ENCODE data around the gene MID1.

MID1 gene, protein sequence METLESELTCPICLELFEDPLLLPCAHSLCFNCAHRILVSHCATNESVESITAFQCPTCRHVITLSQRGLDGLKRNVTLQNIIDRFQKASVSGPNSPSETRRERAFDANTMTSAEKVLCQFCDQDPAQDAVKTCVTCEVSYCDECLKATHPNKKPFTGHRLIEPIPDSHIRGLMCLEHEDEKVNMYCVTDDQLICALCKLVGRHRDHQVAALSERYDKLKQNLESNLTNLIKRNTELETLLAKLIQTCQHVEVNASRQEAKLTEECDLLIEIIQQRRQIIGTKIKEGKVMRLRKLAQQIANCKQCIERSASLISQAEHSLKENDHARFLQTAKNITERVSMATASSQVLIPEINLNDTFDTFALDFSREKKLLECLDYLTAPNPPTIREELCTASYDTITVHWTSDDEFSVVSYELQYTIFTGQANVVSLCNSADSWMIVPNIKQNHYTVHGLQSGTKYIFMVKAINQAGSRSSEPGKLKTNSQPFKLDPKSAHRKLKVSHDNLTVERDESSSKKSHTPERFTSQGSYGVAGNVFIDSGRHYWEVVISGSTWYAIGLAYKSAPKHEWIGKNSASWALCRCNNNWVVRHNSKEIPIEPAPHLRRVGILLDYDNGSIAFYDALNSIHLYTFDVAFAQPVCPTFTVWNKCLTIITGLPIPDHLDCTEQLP

DNA sequence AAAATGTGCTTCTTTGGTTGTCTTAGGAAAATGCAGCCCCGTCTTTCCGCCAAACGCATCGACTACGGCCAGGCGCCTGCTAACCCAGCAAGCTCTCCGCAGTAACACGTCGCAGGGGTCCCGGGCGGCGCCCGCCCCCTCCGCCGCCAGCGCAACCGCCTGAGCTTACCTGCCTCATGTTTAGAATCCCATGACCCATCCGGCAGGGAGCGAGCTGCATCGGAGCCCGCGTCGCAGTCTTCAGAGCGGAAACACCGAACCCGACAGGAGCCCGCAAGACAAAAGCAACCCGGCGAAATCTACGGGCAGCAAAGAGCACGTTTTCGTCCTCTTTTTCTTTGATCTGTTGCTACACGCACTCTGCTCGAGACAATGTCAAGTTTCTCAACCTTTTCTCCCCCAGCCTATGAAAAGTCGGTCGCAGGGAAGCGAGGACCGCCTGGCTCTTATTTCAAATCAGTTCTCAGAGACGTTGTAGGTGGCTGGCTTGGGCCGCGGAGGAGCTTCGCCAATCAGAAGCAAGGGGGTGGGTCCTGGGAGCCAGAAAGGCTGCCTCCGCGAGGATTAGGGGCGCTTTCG lies at the start of gene MID1:
Gene MID1, minus strand, starts transcription at position 465 of the 579 bp plus-strand sequence. CDS start 53,038 bp downstream, outside the sequence.
- no peak for DNase-seq

DNA sequence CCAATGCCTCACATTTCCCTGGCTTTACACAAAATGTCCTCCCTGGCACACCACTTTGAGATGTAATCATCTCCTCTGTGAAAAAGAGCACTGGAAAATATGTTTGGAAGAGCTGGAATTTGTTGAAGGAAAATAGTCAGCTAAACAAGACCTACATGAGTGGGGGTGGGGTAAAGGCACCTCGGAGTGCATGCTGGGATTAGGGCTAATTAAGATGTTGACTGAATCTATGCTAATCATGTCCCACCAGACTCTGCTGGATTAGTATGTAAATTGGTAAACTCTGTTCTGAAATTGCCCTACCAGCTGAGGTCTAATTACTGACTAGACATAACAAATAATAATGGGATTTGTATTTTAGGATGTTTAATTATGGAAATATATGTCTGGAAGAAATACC lies 46.8 kb upstream of the MID1 start:
- no peak for DNase-seq

DNA sequence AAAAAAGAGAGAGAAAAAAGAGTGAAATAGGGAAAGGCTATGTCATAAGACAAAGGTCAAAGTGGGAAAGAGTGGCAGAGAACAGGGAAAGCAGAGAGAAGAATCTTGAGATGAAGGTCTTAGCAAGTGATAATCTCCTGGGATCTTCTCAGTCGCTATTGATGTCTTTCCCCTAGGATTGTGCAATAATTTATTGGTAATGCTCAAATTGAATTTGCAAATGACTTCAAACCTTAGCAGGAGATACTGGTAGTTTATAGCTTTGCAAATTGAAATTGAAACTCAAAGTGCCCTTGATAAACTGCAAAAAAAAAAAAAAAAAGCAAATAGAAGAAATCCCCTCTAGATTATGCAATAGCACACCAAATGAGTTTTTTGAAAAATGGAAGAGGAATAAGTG lies 45.7 kb upstream of the MID1 start:
- DNase-seq, result no peak

DNA sequence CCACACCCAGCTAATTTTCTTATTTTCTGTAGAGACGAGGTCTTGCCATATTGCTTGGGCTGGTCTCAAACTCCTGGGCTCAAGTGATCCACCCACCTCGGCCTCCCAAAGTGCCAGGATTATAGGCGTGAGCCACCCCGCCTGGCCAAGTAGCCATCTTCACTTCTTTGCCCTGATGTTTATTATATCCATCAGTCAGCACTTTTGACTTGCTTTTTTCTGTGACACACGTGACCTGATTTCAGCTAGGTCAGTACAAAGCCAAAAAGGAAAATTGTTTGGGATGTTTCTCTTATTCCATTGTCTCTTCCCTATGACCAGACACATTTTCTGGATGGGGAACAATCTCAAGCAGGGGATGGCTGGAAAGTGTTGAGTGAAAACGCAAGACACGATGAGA lies 45.3 kb upstream of the MID1 start:
- no peak for DNase-seq

DNA sequence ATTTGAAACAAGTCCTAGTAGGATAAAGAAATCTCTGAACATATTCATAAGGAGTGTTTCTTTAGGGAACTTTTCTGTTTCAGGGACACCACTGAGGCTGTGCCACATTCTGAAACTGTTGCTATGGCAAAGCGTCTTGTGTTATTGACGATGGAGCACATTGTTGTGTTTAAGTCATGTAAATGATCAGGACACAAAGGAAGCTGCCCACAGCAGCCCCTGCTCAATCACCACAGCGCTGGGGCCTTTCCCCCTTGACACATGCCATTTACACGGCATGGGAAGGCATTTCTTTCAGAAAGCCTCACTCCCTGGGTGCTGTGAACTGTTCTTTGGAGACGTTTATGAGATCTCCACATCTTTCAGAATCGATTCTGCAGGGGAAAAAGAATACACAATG lies 39.8 kb upstream of the MID1 start:
- no peak for DNase-seq

DNA sequence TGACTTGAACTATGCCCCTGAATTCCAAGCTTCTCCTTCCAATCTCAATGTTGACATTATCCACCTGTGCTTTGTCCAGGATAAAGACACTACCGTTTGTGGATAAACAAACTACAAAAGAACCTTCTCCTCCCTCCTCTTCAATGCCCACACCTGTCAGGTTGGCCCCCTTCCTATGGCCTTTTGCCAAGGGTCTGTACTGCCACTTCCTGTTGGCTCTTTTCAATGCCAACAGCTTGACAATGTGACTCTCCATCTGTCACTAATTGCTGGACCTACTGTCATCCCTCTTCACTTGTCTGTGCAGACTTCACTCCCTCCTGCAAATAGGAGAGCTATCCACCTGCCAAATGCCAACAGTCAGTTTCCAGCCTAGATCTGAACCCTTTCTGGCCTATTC lies 35.8 kb upstream of the MID1 start:
- no peak for DNase-seq

DNA sequence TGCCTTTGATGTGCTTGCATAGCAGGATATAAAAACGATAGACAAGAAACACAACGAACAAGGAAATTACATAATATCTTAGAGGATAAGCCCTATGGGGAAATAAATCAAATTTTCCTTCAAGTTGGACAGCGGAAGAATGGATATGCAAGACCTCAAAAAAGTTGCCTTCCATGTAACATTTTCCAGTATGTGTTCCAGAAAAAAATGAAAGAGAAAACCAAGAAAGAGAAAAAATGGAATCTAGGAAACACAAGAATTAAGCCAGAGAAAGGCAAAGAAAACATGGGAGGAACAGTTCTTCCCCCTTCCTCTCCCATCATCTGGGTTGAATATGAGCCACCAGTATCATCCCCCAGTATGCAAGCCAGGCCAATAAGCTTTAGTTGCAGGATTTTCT lies 34.6 kb upstream of the MID1 start:
- no peak for DNase-seq

DNA sequence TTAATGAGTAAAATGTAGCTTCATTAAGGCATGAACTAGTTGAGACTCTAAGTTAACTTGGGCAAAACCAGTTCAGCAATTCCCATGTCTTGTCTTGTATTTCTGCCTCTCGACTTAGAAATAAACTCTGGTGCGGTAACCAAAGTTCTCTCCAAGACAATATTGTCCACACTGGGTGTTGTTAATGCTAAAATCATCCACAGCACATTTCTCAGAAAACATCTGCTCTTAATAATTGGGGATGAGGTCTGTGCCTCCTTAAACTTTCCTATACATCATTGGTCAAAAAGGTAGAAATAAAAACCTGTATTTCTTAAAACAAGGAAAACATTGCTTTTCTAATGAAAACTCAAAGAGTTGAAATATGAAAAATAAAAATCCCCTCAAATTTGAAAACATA lies 32.9 kb upstream of the MID1 start:
- DNase-seq, result no peak

DNA sequence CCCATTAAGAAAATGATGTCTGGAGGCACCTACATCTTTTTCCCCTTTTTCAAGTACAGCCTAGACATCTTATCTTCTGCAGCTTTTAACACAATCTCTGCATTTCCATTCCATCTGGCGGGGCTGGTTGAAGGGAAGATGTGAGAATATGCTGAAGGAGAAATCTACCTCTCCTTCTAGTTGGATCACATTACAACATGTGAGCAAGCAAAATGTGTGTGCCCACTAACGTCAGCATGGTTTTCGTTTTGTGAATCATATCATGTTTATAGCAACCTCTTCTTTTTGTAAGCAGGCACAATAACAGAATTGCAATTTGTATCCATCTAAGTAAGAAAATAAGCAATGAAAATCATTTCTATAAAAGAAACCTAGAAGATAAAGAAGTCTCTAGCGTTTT lies 28.9 kb upstream of the MID1 start:
- no peak for DNase-seq

DNA sequence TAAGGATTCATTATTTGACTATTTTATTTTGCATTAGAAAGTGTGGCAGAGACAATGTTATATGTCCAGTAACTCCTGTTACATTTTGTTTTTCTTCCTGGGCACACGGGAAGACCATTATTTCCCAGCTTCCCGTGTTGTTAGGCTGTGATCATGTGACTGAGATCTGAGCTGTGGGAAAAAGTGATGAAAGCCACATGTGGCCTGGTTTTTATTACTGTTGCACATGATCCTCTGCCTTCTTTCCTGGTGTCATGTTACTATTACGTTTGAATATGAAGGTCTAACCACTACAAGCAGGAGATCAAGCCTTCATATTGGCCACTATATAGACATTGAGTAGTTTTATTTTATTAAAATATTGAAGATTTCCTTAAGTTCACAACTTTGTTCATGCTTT lies 28.2 kb upstream of the MID1 start:
- DNase-seq, result no peak

DNA sequence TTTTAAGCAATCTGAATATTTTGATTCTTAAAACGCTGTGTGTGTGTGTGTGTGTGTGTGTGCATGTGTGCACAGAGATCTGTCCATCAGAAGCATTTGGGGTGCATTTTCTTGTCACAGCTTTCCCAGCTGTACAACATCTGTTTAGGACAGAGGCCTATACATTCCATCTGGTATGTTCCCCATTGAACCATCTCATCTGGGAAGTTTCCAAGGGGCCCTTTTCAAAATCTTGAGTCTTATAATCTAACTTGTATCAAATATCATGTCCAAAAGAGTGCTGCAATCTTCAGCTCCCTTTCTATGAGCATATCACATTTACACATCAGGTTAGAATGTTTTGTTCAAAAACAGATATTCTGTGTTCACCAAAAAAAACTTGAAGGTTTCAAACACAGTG lies 16.5 kb upstream of the MID1 start:
- no peak for DNase-seq

DNA sequence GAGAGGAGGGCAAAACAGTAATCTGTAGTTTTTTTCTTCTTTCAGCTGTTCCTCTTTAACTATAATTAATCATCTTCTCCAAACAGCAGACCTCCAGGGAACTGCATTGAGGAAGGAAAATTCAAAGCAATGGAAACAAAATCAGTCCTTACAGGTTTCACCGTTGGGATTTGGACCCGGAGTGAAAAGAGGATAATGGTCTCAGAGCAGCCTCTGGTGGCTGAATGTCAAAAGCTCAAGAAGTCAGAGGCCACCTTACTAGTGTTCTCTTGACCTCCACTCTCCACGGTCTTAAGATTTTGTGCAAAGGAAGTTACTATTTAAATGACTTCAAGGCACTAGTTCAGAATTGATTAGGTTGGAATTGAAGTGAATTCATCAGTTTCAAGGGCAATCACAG lies 16.0 kb upstream of the MID1 start:
- DNase-seq, result no peak

DNA sequence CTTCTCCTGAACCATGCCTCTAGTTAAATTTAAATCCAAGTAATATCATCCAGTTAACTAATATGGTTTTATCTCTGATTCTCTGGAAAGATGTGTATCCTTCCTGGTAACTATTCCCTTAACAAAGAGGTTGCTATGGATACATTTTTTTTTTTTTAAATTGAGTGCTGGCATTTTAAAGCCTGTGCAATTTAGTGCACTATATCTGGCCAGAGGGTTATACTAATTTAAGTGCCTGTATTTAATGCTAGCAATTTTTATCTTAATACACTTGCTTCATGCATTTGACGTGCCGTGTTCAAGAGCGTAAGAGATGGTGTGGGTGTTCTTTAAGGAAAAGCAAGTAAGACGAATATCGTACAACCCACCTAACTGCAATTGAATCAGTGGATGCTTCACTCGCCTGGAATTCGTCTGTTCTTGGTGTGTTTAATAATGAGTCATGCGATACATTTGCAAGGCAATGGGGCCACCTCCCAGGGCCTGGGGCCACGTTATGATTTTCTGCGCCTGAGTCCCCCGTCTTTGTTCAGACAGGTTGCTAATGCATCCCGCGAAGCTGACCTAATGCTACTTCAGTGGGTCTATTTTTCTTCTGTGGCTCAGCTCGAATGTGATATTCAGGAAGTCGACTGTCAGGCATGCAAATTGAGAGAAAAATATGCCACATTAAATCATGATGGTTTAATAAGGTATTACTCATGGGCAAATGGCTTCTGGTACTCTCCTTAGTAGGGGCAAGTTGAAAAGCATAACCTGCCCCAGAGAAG lies 14.2 kb upstream of the MID1 start:
- DNase-seq, result no peak

DNA sequence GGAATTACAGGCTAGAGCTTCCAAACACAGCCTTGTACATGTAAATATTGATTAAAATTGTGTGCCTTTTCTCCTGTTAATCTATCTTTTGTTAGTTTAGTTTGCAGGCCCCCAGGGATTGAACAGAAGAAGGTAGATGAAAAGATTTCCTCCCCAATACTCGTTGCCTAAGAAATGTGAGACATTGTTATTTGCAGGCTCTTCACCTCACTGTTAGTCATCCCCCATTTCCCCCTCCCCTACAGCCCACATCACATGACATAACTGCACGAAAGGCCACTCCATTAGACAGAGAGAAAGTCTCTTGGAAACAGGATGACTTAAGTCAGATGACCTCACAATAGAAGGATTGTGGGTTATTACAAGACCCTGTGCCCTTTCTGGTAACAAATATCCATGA lies 13.3 kb upstream of the MID1 start:
- no peak for DNase-seq

DNA sequence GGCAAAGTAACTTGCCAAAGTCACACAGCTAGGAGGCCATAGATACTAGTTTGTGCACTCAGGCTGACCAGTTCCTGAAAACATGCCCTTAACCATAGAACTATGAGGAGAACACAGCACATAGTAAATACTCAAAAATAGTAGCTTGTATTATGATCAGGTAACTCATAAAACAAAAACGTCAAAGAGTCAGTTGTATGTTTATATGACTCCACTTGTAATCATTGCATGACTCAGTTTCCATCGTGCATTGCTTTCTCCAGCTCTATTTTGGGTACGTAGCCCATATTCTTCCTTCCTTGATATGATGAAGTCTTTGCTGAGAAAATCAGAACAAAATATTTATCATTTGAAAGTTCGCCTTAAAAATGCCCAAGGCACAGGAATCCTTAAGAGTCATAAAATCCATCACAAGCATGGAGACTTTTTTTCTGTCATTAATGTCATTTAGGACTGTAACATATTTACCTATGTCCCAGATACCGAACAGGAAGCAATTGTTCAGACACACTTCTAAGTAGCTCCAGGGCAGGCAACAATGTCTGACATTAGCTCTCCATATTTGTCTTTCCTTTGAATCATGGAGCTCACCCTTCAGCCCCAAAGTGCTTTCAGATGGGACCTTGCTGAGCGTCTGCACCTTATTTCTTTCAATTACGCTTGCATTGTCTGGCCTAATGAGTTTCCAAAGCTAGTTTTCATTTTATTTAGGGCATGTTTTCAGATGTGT lies 11.2 kb upstream of the MID1 start:
- no peak for DNase-seq

DNA sequence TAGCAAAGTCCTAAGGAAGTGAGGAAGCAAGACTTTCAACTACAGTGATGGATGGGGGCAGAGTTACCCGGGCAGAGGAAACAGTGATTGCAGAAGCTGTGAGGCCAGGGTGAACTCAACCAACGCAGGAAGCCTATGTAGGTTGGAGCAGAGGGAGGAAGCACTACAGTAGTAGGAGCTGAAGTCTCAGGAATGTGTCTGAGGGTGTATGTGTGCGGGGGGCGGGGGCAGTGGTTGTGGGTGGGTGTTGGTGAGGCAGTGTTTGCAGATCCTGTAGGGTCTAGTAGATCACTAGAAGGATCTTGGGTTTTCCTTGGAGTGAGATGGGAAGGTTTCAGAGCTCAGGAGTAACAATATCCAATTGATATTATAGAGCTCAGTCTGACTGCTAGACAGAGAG lies 9.9 kb upstream of the MID1 start:
- no peak for DNase-seq

DNA sequence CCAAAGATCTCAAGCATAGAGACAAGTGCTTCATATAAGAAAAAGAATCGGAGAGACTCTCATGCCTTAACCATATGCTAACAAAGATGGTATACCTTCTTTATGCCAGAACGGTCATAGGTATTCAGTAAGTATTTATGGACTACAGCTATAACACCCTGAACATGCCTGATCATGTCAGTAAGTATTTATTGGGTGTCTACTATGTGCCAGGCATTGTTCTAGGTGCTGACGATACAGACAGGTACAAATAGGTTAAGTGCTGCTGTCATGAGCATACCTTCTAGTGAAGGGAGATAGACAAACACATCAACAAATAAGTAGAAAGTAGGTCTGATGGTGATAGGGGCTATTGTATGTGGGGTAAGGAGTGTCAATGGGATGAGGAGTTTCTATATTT lies 9.5 kb upstream of the MID1 start:
- no peak for DNase-seq

DNA sequence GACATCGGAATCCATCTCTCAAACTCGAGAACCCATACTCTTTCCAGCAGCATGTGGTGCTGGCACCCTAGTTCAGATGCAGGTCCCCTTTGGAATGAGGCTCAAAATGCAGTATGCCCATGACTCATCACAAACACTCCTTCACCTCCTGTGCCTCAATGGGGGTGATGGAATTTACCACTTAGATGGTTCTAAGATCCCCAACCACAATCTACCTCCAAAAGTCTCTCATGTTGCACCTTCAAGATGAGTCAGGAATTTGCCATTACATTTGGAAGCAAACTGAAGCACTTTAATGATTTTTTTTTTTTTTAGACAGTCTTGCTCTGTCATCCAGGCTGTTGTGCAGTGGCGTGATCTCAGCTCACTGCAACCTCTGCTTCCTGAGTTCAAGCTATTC lies 8.5 kb upstream of the MID1 start:
- DNase-seq, result no peak

DNA sequence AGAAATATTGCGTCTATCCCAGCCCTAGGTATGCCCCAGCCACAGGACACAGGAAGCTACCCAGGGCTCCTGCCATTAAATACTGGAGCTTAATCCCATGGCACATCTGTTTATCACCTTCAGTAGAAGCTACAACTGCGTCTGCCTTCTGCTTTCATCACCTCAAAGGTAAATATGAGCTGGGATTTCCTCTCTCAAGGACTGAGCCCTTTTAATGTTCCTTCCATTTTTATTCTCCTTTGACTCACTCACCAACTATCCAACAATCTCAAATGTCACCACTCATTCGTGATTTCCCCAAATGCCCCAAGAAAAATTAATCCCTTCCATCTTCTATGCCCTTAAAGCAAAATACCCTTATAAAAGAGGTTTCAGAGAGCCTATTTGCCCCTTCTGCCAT lies 1.8 kb upstream of the MID1 start:
- no peak for DNase-seq

DNA sequence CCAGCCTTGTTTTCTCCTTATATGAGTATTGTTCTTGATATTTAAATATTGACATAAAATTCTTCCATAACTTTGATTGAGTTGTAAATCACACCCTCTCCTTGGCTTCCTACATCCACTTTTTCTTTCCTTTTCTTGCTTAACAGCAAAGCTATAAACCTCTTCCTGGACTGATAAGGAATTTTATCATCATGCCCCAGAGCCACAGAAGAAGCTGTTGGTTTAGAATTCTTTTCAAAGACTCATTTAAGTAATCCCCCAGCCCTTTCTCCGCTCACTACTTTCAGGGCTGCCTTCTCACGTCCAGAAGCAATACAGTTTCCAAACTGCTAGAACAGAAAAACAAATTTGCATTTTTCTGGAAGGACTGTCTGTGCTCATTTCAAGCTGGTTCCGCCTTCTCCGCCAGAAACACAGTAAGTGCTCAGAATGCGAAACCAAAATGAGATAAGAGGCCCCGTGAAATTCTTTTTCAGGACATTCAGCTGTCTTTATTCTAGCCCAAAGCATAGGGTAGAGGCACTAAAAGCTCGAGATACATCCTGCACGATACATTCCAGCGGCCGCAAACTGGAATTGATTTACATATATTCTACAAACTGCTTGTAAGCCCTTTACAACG lies 849 bp downstream of the MID1 start:
- DNase-seq, result no peak

DNA sequence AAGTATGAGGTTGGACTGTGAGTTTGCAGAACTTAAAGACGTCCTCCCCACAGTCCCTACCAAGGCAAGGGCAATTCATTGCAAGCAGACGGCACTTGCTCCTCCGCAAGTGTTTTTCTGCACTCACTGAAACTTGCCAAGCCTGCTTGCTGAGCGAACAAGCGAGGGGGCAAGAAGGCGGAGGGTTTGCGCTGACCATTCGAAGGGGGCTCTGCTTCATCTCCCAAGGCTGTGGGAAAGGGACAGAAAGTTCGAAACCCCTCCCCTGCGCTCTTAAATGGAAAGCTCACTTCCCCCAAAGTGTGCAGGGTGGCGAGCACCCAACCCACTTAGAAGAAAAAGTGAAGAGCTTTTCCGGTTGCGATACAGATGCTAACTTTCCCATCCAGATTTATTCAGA lies 1.4 kb downstream of the MID1 start:
- no peak for DNase-seq

DNA sequence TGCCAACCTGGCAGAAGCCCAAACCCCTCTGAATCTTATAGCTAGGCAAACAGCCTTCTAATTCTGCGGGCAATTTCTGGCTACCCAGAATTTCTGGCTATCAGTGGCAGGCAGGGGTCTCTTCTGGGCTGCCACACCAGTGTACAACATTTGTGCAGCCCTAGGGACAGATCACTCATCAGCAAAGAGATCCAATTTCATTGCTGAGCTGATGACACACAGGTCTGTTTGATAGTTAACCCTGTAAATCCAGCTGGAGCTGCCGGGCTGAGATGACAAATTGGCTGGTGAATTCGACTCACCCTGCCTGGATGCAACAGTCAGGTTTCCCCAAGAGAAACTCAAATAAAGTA lies 2.4 kb downstream of the MID1 start:
- no peak for DNase-seq

Data from GDM1 (cell line).